GM18870 (cell line): ENCODE results near the gene MAST4.

Source experiments
- ATAC-seq: cut with Tn5 transposase; IDR thresholded peaks from one replicate; pipeline ENCODE4 v1.9.1; 2021; ENCODE audit warnings: moderate library complexity; ENCODE audit not compliant: unreplicated experiment

MAST4 gene

GRCh38 chr5:66945389-66946349 lies 349.5 kb downstream of the MAST4 start:
- ATAC-seq = peak; percentile 97

- ATAC-seq = no peak
Observed at GRCh38 chr5:66947458-66947857, 351.3 kb downstream of the MAST4 start.

- ATAC-seq = no peak
Observed at GRCh38 chr5:66949066-66949465, 352.9 kb downstream of the MAST4 start.

GRCh38 chr5:66952153-66952552 lies 356.0 kb downstream of the MAST4 start:
- ATAC-seq = no peak

GRCh38 chr5:66956439-66956838 lies 360.2 kb downstream of the MAST4 start:
- ATAC-seq = no peak

GRCh38 chr5:66958201-66958979 lies 362.2 kb downstream of the MAST4 start:
- ATAC-seq = no peak

GRCh38 chr5:66958980-66959641 lies 362.9 kb downstream of the MAST4 start:
- no peak for ATAC-seq

- ATAC-seq = no peak
Observed at GRCh38 chr5:66959653-66960052, 363.5 kb downstream of the MAST4 start.

GRCh38 chr5:66960369-66961137 lies 364.4 kb downstream of the MAST4 start:
- no peak for ATAC-seq

- no peak for ATAC-seq
Observed at GRCh38 chr5:66963559-66963971, 367.4 kb downstream of the MAST4 start.

GRCh38 chr5:66966439-66966838 lies 370.2 kb downstream of the MAST4 start:
- ATAC-seq = no peak

- ATAC-seq = no peak
Observed at GRCh38 chr5:66967102-66967501, 370.9 kb downstream of the MAST4 start.

- ATAC-seq = no peak
Observed at GRCh38 chr5:66967826-66968262, 371.7 kb downstream of the MAST4 start.

- no peak for ATAC-seq
Observed at GRCh38 chr5:66969484-66969883, 373.3 kb downstream of the MAST4 start.

- no peak for ATAC-seq
Observed at GRCh38 chr5:66969963-66970362, 373.8 kb downstream of the MAST4 start.

GRCh38 chr5:66972004-66972403 lies 375.8 kb downstream of the MAST4 start:
- ATAC-seq = no peak

GRCh38 chr5:66974256-66974655 lies 378.1 kb downstream of the MAST4 start:
- ATAC-seq = no peak

GRCh38 chr5:66976108-66976507 lies 379.9 kb downstream of the MAST4 start:
- no peak for ATAC-seq

GRCh38 chr5:66979738-66980137 lies 383.5 kb downstream of the MAST4 start:
- no peak for ATAC-seq

GRCh38 chr5:66981266-66982055 lies 385.3 kb downstream of the MAST4 start:
- no peak for ATAC-seq
